ENCODE results near the gene TIMM10.

Gene TIMM10

GRCh38 chr11:57502376-57502775 lies 28.2 kb downstream of the TIMM10 start:
- TF ChIP-seq ZNF274 (IDR thresholded peaks at IDR 0.05; ENCODE audit: low read depth, low read length) = no peak
- H3K4me3 ChIP-seq (ENCODE audit: low read length) = no peak overlapping the region

- no peak overlapping the region for H3K4me3 ChIP-seq (ENCODE audit: low read length)
- TF ChIP-seq ZNF274 (IDR thresholded peaks at IDR 0.05; ENCODE audit: low read depth, low read length) = no peak
These were observed 28.6 kb downstream of the TIMM10 start for GRCh38 chr11:57501953-57502352.

DNA sequence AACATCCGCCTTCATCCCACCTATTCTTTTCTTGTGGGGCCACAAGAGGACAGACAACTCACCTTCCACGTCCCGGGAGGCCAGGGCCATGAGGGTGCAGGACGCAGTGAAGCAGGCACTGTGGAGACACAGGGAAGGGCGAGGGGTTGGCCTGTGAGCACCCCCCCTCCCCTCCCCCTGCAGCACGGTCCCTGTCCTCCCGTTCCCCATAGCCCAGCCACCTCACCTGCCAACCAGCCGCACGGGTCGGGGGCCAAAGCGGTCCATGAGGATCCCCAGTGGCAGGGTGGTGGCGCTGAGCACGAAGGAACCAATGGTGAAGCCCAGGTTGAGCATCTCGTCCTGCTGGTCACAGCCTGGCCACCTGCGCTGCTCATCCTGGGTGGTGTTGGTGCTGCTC lies 29.6 kb downstream of the TIMM10 start:
- no peak for TF ChIP-seq ZNF274 (IDR thresholded peaks at IDR 0.05; ENCODE audit: low read depth, low read length)
- H3K4me3 ChIP-seq (ENCODE audit: low read length) = no peak overlapping the region

DNA sequence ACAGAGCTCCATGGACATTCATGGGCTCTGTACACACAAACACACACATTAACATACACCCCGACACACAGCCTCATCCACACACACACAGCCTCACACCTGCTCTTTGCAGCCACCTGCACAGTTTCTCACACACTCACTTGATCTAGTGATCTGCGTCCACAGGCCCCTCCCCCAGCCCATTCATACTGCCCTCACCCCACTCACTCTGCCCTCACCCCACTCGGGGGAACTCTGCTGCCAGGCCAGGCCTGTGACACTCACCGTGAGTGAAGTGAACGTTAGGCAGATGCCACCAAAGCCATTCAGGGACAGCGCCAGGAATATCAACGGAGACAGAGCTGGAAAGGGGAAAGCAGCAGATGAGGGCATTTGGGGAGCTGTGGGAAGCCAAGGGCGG lies 30.0 kb downstream of the TIMM10 start:
- no peak overlapping the region for H3K4me3 ChIP-seq (ENCODE audit: low read length)
- TF ChIP-seq ZNF274 (IDR thresholded peaks at IDR 0.05; ENCODE audit: low read depth, low read length) = no peak

DNA sequence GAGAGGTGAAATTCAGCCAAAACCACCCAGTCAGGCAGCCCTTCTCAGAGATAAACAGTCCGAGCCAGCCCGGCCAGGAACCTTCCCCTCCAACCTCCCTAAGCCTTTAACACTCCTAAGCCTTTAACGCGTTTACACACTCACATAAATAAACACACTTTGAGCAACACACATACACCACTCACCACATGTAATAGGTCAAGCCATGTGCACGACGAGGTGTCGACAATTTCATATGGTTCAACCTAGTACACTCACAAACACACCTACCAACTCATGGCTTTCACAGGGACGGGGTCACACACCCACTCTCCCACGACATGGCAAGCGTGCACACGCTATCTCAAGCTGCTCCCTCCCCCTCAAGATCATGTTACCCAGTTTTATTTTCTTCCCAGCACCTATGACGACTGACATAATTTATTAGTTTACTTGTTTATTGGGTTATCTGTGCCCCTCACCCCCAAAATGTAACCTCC lies 30.5 kb downstream of the TIMM10 start:
- H3K4me3 ChIP-seq (ENCODE audit: low read length) = no peak overlapping the region

GRCh38 chr11:57499413-57499982 lies 31.1 kb downstream of the TIMM10 start:
- no peak overlapping the region for H3K4me3 ChIP-seq (ENCODE audit: low read length)
- TF ChIP-seq ZNF274 (IDR thresholded peaks at IDR 0.05; ENCODE audit: low read depth, low read length) = no peak

More for the DNA sequence above, 30.5 kb downstream of the TIMM10 start:
- TF ChIP-seq ZNF274 (IDR thresholded peaks at IDR 0.05; ENCODE audit: low read depth, low read length) = no peak

- no peak for TF ChIP-seq ZNF274 (IDR thresholded peaks at IDR 0.05; ENCODE audit: low read depth, low read length)
- no peak overlapping the region for H3K4me3 ChIP-seq (ENCODE audit: low read length)
These were observed 32.0 kb downstream of the TIMM10 start for GRCh38 chr11:57498540-57498939.

DNA sequence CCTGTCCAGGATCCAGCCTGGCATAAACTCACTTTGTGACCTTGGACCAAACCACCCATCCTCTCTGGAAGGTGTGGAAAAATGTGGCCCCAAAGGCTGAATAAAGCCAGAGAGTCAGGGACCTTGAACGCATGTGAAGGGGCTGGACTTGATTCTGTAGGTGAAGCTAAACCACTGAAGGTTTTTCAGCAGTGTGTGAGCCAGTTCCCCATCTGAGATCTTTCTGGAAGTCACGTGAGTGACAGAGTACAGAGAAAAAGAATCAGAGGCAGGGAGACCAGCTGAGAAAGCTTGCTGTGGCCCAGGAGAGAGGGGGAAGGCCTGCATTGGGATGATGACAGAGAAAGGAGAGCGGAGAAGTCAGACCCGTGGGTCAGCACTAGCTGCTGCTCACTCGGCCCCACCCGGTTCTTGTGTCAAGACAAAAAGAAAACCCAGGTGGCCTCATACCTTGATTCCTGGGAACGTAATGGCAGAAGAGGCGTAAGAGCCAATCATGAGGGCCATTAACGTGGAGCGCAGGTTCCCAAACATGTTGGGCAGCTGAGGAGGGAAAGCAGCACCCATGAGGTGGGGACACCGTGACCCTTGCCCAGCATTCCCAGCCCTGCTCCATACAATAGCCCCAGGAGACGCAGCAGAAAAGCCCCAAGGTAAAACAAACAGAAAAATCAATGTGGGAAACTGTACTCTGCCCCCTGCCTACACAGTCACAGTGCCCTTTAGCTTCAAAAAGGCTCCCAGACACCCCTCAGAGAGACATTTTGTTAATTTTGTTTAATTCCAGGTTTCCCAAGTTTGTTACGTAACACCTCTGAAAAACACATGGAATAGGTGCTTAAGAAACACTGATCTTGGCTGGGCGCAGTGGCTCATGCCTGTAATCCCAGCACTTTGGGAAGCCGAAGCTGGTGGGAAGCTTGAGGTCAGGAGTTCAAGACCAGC lies 33.0 kb downstream of the TIMM10 start:
- no peak overlapping the region for H3K4me3 ChIP-seq (ENCODE audit: low read length)
- no peak for TF ChIP-seq ZNF274 (IDR thresholded peaks at IDR 0.05; ENCODE audit: low read depth, low read length)

GRCh38 chr11:57496109-57496820 lies 34.3 kb downstream of the TIMM10 start:
- no peak for TF ChIP-seq ZNF274 (IDR thresholded peaks at IDR 0.05; ENCODE audit: low read depth, low read length)
- no peak overlapping the region for H3K4me3 ChIP-seq (ENCODE audit: low read length)

- TF ChIP-seq ZNF274 (IDR thresholded peaks at IDR 0.05; ENCODE audit: low read depth, low read length) = no peak
- H3K4me3 ChIP-seq (ENCODE audit: low read length) = no peak overlapping the region
These were observed 36.7 kb downstream of the TIMM10 start for GRCh38 chr11:57493507-57494503.

DNA sequence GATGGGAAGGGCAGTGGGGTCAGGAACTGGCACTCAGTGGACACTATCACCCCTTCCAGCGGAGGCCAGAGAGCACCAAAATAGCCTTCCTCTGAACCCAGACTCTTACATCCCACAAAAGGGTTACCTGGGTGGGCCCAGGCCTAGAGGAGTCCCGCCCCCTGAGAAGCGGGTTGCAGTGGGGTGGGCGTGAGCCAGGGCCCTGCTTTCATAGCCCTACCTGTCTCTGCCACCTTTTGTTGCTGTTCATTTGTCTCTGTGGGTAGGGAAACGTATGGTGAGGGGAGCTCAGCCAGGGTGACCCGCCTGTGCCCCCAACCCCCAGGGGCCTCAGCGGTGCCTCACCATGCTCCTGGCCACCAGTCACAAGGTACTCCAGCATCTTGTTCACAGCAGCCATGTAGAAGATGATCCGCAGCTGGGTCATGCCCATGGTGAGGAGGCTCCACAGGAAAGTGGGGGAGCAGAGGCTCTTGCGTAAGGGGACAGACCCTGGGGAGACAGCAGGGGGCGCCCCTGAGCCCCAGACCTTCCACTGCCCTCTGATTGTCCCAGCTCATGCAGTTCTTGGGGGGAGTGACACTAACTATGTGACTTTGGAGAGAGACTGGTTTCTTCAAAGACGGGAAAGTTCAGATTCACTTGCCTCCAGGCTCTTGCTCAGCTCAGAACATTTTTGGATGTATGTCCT lies 39.0 kb downstream of the TIMM10 start:
- no peak overlapping the region for H3K4me3 ChIP-seq (ENCODE audit: low read length)
- TF ChIP-seq ZNF274 (IDR thresholded peaks at IDR 0.05; ENCODE audit: low read depth, low read length) = no peak

GRCh38 chr11:57490456-57491248 lies 39.9 kb downstream of the TIMM10 start:
- TF ChIP-seq ZNF274 (IDR thresholded peaks at IDR 0.05; ENCODE audit: low read depth, low read length) = no peak
- no peak overlapping the region for H3K4me3 ChIP-seq (ENCODE audit: low read length)
